Measurements from ENCODE around the gene HPN.
A peak's percentile ranks its signal among the peaks of the same experiment; 100 is the strongest.
"Not testable (repeated sequence)": the region's sequence is repeated elsewhere in the genome, so short reads cannot be mapped to it uniquely, and the experiment has no call there.

HPN gene

DNA sequence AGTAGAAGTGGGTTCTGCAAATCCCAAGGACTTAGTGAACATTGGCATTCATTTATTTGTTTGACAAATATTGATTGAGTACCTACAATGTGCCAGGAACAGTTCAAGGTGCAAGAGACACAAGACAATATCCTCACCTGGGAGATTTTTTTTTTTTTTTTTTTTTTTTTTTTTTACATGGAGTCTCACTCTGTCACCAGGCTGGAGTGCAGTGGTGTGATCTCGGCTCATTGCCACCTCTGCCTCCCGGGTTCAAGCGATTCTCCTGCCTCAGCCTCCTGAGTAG is 13.0 kb upstream of the HPN start:
- DNase-seq: not testable (repeated sequence)

GRCh38 chr19:35029275-35029736 is 12.2 kb upstream of the HPN start:
- not testable (repeated sequence) for DNase-seq

DNA sequence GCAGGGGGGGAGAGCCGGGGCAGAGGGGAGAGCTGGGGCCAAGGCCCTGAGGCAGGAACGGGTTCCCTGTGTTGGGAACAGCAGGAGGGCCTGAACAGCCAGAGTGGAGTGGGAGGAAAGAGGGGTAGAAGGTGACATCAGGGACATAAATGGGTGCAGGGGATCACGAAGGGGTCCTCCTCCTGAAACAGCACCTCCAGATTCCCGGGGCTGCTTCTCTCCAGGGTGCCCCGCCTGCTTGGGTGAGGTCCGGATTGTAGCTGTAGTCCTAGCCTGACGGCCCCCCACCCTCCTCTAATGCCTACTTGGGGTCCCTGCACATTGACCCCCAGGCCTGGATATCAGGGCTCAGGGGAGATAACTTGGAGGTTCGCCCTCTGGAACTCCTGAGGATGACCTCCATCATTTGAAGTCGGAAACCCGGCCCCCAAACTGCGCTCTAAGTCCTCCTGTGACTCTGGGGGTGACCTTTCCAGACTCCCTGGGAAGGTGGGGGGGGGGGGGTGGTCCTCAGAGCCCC is 11.7 kb upstream of the HPN start:
- DNase-seq: peak; percentile 16

DNA sequence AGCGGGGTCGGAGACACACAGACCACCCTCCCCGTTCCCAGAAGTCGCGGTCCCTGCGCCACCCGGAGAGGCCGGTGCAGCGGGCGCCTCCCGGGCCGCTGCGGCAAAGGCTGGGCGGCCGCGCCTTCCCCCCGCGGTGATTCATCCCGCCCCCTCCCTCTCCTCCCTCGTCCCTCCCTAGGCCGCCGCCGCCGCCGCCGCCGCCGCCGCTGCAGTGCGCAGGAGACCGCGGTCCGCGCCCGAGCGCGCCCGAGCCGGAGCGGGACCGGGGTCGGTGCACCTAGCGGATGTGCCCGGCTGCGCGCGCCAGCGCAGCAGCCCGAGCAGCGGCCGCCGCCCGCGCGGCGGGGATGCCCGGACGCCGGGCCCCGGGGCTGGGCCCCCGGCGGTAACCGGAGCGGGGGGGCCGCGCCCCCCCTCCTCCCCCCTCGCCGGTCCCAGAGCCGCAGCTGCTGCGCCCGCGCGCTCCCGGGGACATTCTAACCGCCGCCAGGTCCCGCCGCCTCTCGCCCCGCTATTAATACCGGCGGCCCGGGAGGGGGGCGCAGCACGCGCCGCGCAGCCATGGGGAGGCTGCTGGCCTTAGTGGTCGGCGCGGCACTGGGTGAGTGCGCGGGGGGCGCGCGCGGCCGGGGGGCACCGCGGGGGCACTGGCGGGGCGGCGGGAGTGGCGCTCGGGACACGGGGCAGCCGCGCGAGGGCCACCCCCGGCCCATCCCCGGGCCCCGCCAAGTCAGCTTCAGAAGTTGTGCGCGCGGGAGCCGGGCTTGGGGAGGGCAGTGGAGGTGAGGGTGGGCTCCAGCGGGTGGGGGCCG is 11.1 kb upstream of the HPN start, which contains the start of gene SCN1B:
SCN1B (plus strand) TSS at position 214 of the 815 bp plus-strand sequence; CDS start at position 565, 351 bp downstream.
- DNase-seq: peak; percentile 29

DNA sequence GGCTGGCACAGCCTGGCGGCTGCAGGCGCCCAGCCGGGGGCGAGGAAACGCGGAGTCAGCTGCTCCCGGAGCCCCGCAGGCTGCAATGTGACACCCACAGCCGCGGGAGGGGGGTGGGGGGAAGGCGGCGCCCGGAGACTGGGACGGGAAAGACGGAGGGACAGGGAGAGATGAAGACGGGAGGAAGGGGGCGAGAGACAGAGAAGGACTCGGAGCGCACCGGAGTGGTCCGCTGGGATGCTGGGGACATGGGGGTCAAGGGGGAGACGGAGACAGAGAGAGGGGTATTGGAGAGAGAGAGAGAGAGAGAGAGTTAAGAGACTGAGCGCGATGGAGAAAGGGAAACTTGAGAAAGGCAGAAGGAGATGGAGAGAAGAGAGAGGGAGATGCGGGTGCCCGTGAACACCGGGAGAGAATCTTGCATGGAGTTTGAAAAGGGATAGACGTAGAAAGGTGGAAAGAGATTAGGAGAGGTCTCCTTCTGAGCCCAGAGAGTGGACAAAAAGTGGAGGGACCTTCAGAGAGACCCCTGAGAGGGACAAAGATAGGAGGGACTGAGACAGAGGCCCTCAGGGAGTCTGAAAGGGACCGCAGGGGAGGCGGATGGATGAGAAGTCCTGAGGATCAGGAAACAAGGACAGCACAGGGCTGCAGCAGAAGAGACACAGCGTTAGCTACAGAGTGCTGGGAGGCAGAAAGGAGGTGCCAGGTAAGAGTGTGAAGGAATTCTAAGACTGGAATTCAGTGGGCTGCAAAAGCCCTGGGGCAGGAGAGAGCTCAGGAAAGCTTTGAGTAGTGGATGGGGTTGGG is 10.2 kb upstream of the HPN start:
- DNase-seq: peak; percentile 55

DNA sequence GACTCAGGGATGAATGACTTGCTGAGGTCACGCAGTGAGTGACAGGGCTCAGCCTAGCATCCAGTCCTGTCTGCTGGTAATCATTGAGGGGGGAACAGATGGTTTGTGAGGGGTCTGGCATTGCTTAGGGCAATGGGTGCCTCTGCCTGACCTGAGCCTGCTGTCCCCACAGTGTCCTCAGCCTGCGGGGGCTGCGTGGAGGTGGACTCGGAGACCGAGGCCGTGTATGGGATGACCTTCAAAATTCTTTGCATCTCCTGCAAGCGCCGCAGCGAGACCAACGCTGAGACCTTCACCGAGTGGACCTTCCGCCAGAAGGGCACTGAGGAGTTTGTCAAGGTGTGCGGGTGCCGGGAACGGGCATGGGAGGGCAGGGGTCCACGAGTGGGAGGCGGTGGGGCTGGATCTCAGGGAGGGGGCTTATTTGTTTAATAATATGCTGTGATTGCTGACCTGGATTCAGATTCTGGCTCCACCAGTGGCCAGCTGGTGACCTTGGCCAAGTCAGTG is 9.1 kb upstream of the HPN start:
- no peak for DNase-seq

GRCh38 chr19:35033067-35034004 is 8.2 kb upstream of the HPN start:
- peak; percentile 23 for DNase-seq

DNA sequence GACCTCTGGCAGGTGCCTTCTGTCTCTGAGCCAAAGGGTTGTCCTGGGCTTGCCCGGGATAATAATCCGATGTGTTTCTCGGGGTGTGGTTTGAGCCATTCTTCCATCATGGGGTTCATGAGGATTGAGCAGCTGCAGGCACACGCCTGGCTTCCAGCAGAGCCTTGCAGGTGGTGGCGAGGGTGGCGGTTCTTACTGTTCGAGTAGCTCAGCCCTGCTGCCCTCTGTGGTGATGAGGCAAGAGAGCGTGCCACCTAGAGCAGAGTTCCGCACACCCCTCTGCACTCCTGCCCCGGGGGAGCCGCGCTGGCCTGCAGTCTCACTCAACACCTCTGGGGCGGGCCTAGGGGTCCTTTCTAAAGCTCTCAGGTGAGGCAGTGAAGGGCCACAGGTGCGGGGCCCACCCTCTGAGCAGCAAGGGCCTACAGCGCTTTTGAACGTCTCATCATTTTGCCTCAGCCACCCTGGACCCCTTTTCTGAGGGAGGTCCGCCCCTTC is 7.5 kb upstream of the HPN start:
- peak; percentile 33 for DNase-seq

GRCh38 chr19:35034588-35035382 is 6.7 kb upstream of the HPN start:
- DNase-seq: peak; percentile 9

DNA sequence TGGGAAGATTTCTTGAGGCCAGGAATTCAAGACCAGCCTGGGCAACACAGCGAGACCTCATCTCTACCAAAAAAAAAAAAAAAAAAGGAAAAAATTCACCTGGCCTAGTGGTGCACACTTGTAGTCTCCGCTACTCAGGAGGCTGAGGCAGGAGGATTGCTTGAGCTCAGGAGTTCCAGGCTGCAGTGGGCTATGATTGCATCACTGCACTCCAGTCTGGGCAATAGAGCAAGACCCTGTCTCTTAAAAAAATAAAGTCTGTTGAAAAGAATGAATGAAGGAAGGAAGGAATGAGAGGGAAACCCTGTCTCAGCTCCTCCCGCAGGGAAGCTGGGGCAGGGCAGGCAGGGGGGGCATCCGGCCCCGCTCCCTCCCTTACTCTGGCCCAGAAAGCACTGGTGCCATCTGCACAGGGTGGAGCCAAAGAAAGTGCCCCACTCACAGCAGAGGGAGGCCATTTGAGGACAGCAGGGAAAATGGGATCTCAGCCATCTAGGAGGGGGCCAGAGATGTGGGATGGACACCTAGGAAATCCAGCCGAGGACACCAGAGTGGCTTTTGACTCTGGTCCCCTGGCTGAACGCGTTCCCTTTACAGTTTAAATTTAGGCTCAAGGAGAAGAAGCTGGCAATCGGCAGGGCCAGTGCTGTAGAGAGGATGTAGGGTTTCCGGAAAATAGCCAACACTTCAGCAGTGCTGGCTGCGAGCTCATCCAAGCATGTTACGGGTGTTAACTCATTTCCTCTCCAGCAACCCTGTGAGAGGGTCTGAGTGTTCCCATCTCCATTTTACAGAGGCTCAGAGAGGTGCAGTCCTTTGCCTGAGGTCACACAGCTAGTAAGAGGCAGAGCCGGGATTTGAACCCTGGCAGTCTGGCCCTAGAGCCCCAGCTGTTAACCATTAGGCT is 3.6 kb upstream of the HPN start:
- DNase-seq: peak; percentile 66

GRCh38 chr19:35038623-35039512 is 2.7 kb upstream of the HPN start:
- DNase-seq: peak; percentile 76

GRCh38 chr19:35039881-35040825 is 1.4 kb upstream of the HPN start:
- DNase-seq: no peak

GRCh38 chr19:35040826-35041547 is 534 bp upstream of the HPN start:
- no peak for DNase-seq

- DNase-seq: no peak
Observed at GRCh38 chr19:35042056-35042730, 672 bp downstream of the HPN start.

DNA sequence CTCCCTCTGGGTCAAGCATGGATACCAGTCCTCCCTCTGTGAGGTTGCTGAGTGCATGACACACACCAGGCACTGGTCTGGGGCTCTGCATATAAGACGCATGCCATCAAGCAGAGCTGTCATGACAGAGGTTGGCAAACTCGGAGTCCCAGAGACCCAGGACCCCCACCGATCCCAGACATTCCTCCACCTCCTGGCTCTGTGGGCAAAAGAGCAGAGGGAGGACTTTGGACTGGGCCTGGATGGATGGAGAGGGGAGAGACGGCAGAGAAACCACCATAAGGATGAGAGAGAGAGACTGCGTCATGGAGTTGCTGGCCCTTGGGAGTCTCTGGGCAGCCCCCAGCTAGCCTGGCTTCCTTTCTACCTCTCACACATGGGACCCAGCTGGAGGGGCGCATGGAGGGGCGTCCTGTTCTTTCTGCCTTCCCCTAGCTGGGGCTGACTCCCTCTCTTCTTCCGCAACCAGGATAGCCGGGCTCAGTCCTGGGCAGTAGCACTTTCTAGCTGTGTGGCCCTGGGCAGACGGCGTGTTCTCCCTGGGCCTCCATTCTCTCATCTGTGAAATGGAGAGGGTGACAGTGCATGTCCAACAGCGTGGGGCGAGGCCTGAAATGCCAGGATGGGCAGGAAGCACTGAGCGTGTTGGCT is 1.6 kb downstream of the HPN start:
- no peak for DNase-seq

DNA sequence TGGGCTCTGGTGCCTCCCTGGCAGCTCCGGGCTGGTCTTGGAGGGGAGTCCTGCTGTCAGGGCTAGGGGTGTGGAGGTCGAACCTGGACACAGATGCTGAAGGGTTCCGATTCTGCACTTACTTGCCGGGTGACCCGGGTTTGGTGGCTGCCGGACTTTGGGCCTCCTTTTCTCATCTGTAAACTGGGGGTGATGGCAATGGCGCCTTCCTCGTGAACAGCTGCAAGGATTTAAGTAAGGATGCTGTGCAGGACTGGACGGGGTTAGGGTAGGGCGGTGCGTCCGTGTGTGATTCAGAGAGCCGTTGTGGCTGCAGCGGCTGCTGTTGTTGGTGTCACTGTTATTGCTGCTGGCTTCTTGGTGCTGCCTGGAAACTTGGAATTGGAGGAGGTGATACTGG is 2.4 kb downstream of the HPN start:
- no peak for DNase-seq
